Esophagus squamous epithelium (tissue), 5 donors: ENCODE measurements around the gene VPS35L. TPM values are rescaled to one million over a fixed set of nuclear protein-coding genes. Genes with fewer than 3 reads are reported as not detected.

Experiments
- DNase-seq: peaks from one replicate; lab custom pipeline; 2025; lab: John Stamatoyannopoulos, UW
- H3K27ac ChIP-seq, 4 donors: fragments of 200-600 bp; sonication (generic); one replicate each; pipeline ENCODE4 v1.5.1; 2016 to 2019; ENCODE audit warnings: mild to moderate bottlenecking in 1 of 4
- H3K27me3 ChIP-seq, 4 donors: fragments of 200-600 bp; sonication (generic); 1 replicate in 3 of 4; 2 replicates in 1 of 4; pipeline versions ENCODE4 v1.5.1 to v1.6.0; 2017 to 2021; ENCODE audit warnings: antibody characterized with exemption in 1 of 4
- H3K36me3 ChIP-seq, 3 donors: fragments of 200-600 bp; sonication (generic); one replicate each; pipeline ENCODE4 v1.5.1; 2016 to 2019
- H3K4me1 ChIP-seq, 3 donors: fragments of 200-600 bp; sonication (generic); one replicate each; pipeline ENCODE4 v1.5.1; 2017 to 2019
- H3K4me3 ChIP-seq, 4 donors: fragments of 200-600 bp; sonication (generic); 1 replicate in 3 of 4; 2 replicates in 1 of 4; pipeline ENCODE4 v1.5.1; 2016 to 2019; ENCODE audit warnings: mild to moderate bottlenecking in 2 of 4, moderate library complexity in 1 of 4
- H3K9me3 ChIP-seq, 3 donors: fragments of 200-600 bp; sonication (generic); one replicate each; pipeline ENCODE4 v1.5.1; 2016 to 2019
- POLR2A ChIP-seq, 4 donors: fragments of 450-650 bp; IDR thresholded peaks; one replicate each; pipeline ENCODE4 v1.6.1; 2017; ENCODE audit warnings: antibody characterized with exemption in 4 of 4, mild to moderate bottlenecking in 4 of 4, moderate library complexity in 3 of 4
- WGBS, 2 donors: methylation state at CpG; one replicate each; pipeline ENCODE4 v1.1.5; 2018; 5-methylcytosine and 5-hydroxymethylcytosine counted together
- intact Hi-C: fragments of 100-400 bp; cut with DNase I; formaldehyde crosslinking; loops from one replicate; pipeline ENCODE4 v1.15.0; 2022
- total RNA-seq, 4 donors: library from RNA; depleted of rRNA; stranded (reverse); fragments of >200 nt; gene quantifications; one replicate each; pipeline ENCODE4 v1.1.0, GENCODE V29; 2016
- TF ChIP-seq, protein P1 (sequence below), 6 experiments: fragments of 450-650 bp in 4 of 6; fragments of 200-600 bp in 2 of 6; sonication (generic) in 2 of 6; IDR thresholded peaks; one replicate each; pipeline ENCODE4 v1.5.1; 2016 to 2019; ENCODE audit warnings: antibody characterized with exemption in 6 of 6, mild to moderate bottlenecking in 4 of 6, moderate library complexity in 4 of 6
- donor health status: DM: yes; HTN: yes; CAD: no.

Gene VPS35L
- total RNA-seq, 4 donors from 2014 or later, result 20.8 to 32.9 (median 23.9) TPM

DNA sequence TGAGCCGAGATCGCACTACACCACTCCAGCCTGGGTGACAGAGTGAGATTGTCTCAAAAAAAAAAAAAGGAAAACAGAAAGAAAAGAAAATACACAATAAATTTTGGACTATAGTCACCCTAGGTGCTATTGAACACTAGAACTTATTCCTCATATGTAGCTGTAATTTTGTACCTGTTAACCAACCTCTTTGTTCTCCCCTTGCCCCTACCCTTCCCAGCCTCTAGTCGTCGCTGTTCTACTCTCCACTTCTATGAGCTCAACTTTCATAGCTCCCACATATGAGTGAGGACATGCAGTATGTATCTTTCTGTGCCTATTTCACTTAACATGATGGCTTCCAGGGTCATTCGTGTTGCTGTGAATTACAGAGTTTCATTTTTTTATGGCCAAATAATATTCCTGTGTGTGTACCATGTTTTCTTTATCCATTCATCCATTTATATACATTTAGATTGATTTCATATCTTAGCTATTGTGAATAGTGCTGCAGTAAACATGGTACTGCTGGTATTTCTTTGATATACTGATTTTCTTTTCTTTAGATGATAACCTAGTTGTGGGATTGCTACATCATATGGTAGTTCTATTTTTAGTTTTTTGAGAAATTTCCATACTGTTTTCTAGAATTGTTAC, 28.3 kb downstream of the VPS35L start:
- peaks cover 0 to 13% (median 0%) of the 10 kb centered on the region in 3 donors for H3K4me1 ChIP-seq
- H3K27me3 ChIP-seq, result no peaks in the 10 kb centered on the region
- DNase-seq, result no peak
- TF ChIP-seq, protein P1, sequence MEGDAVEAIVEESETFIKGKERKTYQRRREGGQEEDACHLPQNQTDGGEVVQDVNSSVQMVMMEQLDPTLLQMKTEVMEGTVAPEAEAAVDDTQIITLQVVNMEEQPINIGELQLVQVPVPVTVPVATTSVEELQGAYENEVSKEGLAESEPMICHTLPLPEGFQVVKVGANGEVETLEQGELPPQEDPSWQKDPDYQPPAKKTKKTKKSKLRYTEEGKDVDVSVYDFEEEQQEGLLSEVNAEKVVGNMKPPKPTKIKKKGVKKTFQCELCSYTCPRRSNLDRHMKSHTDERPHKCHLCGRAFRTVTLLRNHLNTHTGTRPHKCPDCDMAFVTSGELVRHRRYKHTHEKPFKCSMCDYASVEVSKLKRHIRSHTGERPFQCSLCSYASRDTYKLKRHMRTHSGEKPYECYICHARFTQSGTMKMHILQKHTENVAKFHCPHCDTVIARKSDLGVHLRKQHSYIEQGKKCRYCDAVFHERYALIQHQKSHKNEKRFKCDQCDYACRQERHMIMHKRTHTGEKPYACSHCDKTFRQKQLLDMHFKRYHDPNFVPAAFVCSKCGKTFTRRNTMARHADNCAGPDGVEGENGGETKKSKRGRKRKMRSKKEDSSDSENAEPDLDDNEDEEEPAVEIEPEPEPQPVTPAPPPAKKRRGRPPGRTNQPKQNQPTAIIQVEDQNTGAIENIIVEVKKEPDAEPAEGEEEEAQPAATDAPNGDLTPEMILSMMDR (IDR thresholded peaks at IDR 0.05), result peak in 5 of 6 experiments; percentile 60 to 80 (median 73)
- no peak for TF ChIP-seq POLR2A (IDR thresholded peaks at IDR 0.05)
- intact Hi-C loops, result no loop called here
- H3K36me3 ChIP-seq, result peaks cover 0 to 95% (median 6%) of the 10 kb centered on the region in 3 donors
- H3K27ac ChIP-seq, result peak overlapping the region in 1 of 4 donors; percentile 13
- no peak overlapping the region for H3K4me3 ChIP-seq
- no peaks in the 10 kb centered on the region for H3K9me3 ChIP-seq
- 58 to 66% methylated on average over 5 of the region's 5 CpGs for WGBS, 2 donors

DNA sequence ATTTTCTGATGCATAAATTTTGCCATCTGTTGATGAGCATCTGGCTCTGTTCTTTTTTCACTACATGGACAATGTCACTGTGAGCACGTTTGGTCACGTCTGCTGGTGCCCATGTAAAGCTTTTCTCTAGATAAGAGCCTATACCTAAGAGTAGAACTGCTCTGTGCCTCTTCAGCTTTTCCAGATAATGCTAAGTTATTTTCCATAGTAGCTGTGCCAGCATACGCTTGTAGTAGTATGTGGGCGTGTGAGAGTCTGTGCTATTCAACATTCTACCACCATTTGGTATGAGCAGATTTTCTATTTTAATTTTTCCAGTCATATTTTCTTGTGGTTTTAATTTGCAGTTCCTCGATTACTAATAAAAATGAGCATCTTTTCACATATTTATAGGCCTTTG, 33.2 kb downstream of the VPS35L start:
- Histone ChIP-seq H3K27ac (peak overlapping the region in 3 of 4 donors; percentile 22 to 80 (median 39)), H3K36me3 (peaks cover 0 to 84% (median 0%) of the 10 kb centered on the region in 3 donors), H3K4me1 (peaks cover 0 to 23% (median 0%) of the 10 kb centered on the region in 3 donors), H3K9me3 (no peaks in the 10 kb centered on the region), H3K4me3 (no peak overlapping the region), H3K27me3 (no peaks in the 10 kb centered on the region)
- no peak for DNase-seq
- 65 to 67% methylated on average over 5 of the region's 5 CpGs for WGBS, 2 donors
- intact Hi-C loops, result no loop called here
- TF ChIP-seq POLR2A (IDR thresholded peaks at IDR 0.05), result no peak
- TF ChIP-seq, protein P1 (IDR thresholded peaks at IDR 0.05), result no peak

DNA sequence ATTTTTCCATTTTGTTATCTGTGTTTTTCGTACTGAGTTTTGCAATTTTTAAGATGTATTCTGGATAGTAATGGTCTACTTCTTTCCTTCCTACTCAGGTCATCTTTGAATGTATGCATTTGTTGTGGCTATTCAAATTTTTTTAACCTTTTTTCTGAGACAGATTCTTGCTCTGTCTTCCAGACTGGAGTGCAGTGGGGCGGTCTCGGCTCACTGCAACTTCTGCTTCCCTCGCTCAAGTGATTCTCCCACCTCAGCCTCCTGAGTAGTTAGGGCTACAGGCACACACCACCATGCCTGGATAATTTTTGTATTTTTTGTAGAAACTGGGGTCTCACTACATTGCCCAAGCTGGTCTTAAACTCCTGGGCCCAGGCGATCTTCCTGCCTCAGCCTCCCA, 33.6 kb downstream of the VPS35L start:
- Histone ChIP-seq H3K4me1 (peaks cover 0 to 23% (median 0%) of the 10 kb centered on the region in 3 donors), H3K4me3 (no peak overlapping the region), H3K27ac (peak overlapping the region; percentile 22 to 83 (median 60)), H3K9me3 (no peaks in the 10 kb centered on the region), H3K36me3 (peaks cover 0 to 84% (median 0%) of the 10 kb centered on the region in 3 donors), H3K27me3 (no peaks in the 10 kb centered on the region)
- intact Hi-C loops, result no loop called here
- no peak for TF ChIP-seq POLR2A (IDR thresholded peaks at IDR 0.05)
- TF ChIP-seq, protein P1 (IDR thresholded peaks at IDR 0.05), result no peak
- DNase-seq, result no peak
- 88 to 90% methylated on average over 5 of the region's 5 CpGs for WGBS, 2 donors

DNA sequence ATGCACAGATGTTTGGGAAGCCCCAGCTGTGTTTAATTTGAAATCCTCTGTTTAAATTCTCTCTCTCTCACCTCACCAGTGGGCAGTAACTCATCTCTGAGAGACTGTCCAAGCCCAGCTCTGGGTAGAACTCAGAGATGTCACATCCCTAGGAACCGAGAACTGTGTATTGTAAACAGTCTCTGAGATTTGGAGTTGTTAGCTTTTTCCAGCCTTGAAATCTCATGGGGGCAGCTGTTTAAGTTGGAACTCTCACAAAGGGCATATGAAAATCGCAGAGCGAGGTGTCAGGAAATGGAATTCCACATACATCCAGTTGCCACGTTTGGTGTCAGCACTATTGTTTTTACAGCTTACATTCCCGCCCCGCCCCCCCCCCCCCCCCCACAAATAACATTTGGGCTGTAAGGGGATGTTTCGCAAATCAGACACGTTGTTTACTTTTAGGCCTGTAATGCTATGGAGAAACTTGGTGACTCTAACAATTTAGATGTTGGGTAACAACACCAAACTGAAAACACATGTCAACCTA, 34.3 kb downstream of the VPS35L start:
- 47 to 51% methylated on average over 5 to 8 of the region's 8 CpGs for WGBS, 2 donors
- intact Hi-C loops, result no loop called here
- peaks cover 0 to 81% (median 0%) of the 10 kb centered on the region in 3 donors for H3K36me3 ChIP-seq
- DNase-seq, result no peak
- no peak overlapping the region for H3K4me3 ChIP-seq
- no peaks in the 10 kb centered on the region for H3K9me3 ChIP-seq
- peak overlapping the region; percentile 22 to 83 (median 60) for H3K27ac ChIP-seq
- TF ChIP-seq POLR2A (IDR thresholded peaks at IDR 0.05), result no peak
- TF ChIP-seq, protein P1 (IDR thresholded peaks at IDR 0.05), result no peak
- H3K27me3 ChIP-seq, result no peaks in the 10 kb centered on the region
- H3K4me1 ChIP-seq, result peaks cover 1 to 26% (median 1%) of the 10 kb centered on the region in 3 donors
